AG04450 (cell line): ENCODE data around the gene AIDA. TPM values are rescaled to one million over a fixed set of nuclear protein-coding genes. Genes with fewer than 3 reads are reported as not detected.

Experiments used
- CTCF ChIA-PET: fragments of 300-600, 350-600 bp; formaldehyde crosslinking; extraction: SDS; loops from one replicate; lab custom pipeline; 2022; ENCODE audit warnings: antibody characterized with exemption, inconsistent platforms; lab: Charles Lee
- POLR2A ChIA-PET: fragments of 350-600 bp; formaldehyde crosslinking; extraction: SDS; loops from one replicate; lab custom pipeline; 2021; ENCODE audit warnings: antibody characterized with exemption, inconsistent platforms; lab: Yijun Ruan, JAX
- DNase-seq: peaks from one replicate; pipeline ENCODE4 v3.0.0-alpha.2; 2011; ENCODE audit warnings: low read depth, low spot score
- H3K27ac ChIP-seq: one replicate; pipeline ENCODE4 v1.5.1; 2012; ENCODE audit warnings: low read depth, low read length, control low read depth
- H3K27me3 ChIP-seq: one replicate; pipeline ENCODE4 v1.6.0; 2012; ENCODE audit warnings: low read length; ENCODE audit not compliant: control insufficient read depth, insufficient read depth
- H3K4me3 ChIP-seq: 2 replicates; pipeline ENCODE4 v1.5.1; 2011; ENCODE audit warnings: mild to moderate bottlenecking, low read depth, low read length, control low read depth
- H3K9me3 ChIP-seq: 2 replicates; pipeline ENCODE4 v1.5.1; 2012; ENCODE audit warnings: low read length; ENCODE audit not compliant: control insufficient read depth, insufficient read depth
- CTCF ChIP-seq: IDR thresholded peaks from 2 replicates; pipeline ENCODE4 v1.5.1; 2011; ENCODE audit warnings: low read depth, low read length, control low read depth, inconsistent platforms
- polyA plus RNA-seq: library from polyadenylated mRNA; depleted of rRNA; stranded (reverse); fragments of >200 nt; gene quantifications from 2 replicates; pipeline ENCODE4 v1.2.3, GENCODE V29; 2011

AIDA gene
- polyA plus RNA-seq, 1 experiment = 112 TPM

- TF ChIP-seq CTCF = no peak
- POLR2A ChIA-PET = interaction anchor here (0.5 to 1.5 kb wide), 7 partner anchors 8 to 698 kb away, joined by 3 to 5 read pairs (median 4); partner anchors contain the start of gene SUSD4
- CTCF ChIA-PET = interaction anchor here (0.6 to 1.5 kb wide), 2 partner anchors 255 to 416 kb away, joined by 3 to 5 read pairs; no protein-coding TSS in a partner anchor
- DNase-seq = peak; percentile 84
- Histone ChIP-seq H3K27me3 (no peaks in the 10 kb centered on the region), H3K9me3 (peaks cover 2% of the 10 kb centered on the region; the same call in 1 of the 2 replicates), H3K4me3 (peak overlapping the region; percentile 89), H3K27ac (peak overlapping the region; percentile 98)
These were observed 1.0 kb upstream of the AIDA start for GRCh38 chr1:222713091-222713961.

DNA sequence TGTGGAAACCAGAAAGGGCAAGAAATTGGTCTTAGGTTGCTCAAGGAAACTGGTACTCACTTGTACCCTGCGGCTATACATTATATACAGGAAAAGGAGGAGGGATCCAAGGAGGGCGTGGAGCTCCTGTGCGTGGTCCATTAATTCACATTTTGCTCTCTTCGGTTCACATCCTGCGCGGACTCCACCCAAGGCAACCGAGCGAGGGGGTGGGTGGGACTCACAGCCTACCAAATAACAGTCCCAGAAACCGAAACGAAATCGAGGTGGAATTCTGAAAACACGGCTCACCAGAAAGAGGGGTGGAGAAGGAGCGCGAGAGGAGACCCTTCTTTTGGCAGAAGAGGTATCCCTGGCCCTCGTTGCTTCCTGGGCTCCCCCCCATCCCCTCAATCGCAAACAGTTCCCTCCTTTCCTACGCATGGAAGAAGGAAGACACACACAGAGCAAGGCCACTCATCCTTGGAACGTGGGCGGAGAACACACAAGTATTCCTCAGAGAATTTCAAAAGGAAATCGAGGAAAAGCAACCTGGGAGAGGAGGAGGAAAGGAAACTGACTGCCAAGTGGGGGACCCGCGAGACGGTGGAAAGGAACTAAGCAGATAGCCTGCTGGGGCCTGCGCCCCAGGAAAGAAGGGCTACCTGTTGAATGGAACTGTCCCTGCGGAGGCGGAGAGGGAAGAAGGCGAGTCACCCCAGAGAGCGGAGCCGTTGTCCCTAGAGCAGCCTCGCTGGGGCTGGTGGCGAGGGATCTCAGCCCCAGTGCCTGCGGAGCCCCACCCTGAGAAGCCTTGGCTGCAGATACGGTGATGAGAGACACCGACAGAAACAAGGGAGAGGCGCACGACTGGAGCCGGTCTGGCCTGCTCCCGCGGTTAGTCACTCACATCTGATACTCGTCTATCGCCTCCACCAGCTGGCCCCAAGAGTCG, 705 bp downstream of the AIDA start:
- Histone ChIP-seq H3K27ac (peak overlapping the region; percentile 90), H3K9me3 (peaks cover 2% of the 10 kb centered on the region; the same call in 1 of the 2 replicates), H3K4me3 (peak overlapping the region; percentile 99), H3K27me3 (no peaks in the 10 kb centered on the region)
- ChIA-PET POLR2A (interaction anchor here (1.5 kb wide), 1 partner anchor 700 kb away, joined by 3 read pairs; no protein-coding TSS in a partner anchor), CTCF (interaction anchor here (0.6 to 1.1 kb wide), 3 partner anchors 44 to 247 kb away, joined by 3 to 4 read pairs (median 4); no protein-coding TSS in a partner anchor)
- DNase-seq = no peak
- no peak for TF ChIP-seq CTCF

GRCh38 chr1:222709700-222710153, 2.6 kb downstream of the AIDA start:
- CTCF ChIA-PET = no interaction called here
- H3K27me3 ChIP-seq = no peaks in the 10 kb centered on the region
- DNase-seq = no peak

GRCh38 chr1:222706815-222707214, 5.5 kb downstream of the AIDA start:
- Histone ChIP-seq H3K9me3 (peaks cover 3% of the 10 kb centered on the region; the same call in 1 of the 2 replicates), H3K27me3 (no peaks in the 10 kb centered on the region), H3K4me3 (no peak overlapping the region), H3K27ac (no peak overlapping the region)
- ChIA-PET POLR2A (no interaction called here), CTCF (no interaction called here)
- DNase-seq = no peak
- TF ChIP-seq CTCF = no peak

More at GRCh38 chr1:222709700-222710153, 2.6 kb downstream of the AIDA start:
- peaks cover 4% of the 10 kb centered on the region; the same call in 1 of the 2 replicates for H3K9me3 ChIP-seq
- POLR2A ChIA-PET = no interaction called here
- H3K27ac ChIP-seq = no peak overlapping the region
- no peak for TF ChIP-seq CTCF
- H3K4me3 ChIP-seq = 0 out of 2 replicates have a peak overlapping the region, but pooled peaks have one; percentile 25
